Measurements from ENCODE around the gene GPR50. TPM values are rescaled to one million over a fixed set of nuclear protein-coding genes. Genes with fewer than 3 reads are reported as not detected.

Gene GPR50
- total RNA-seq, 2 donors from 2014 or later = not detected

- no peak overlapping the region for H3K27ac ChIP-seq
- no peak for DNase-seq
- no peak for TF ChIP-seq CTCF (IDR thresholded peaks at IDR 0.05)
- intact Hi-C loops (cut with DNase I) = loop anchor here (10.0 kb wide), 1 partner anchor 200 kb away; no protein-coding TSS in a partner anchor
- no peak overlapping the region for H3K9ac ChIP-seq (ENCODE audit: low read depth in 2 of 2, low read length in 2 of 2)
- H3K4me1 ChIP-seq = no peaks in the 10 kb centered on the region
- no peaks in the 10 kb centered on the region for H3K36me3 ChIP-seq
- no peak overlapping the region for H3K4me3 ChIP-seq
- no peaks in the 10 kb centered on the region for H3K9me3 ChIP-seq
- no peaks in the 10 kb centered on the region for H3K27me3 ChIP-seq
Observed at GRCh38 chrX:151155234-151155633, 21.1 kb upstream of the GPR50 start.

GRCh38 chrX:151161690-151162089, 14.7 kb upstream of the GPR50 start:
- Histone ChIP-seq H3K27ac (no peak overlapping the region), H3K36me3 (no peaks in the 10 kb centered on the region), H3K9me3 (no peaks in the 10 kb centered on the region), H3K4me1 (no peaks in the 10 kb centered on the region), H3K4me3 (no peak overlapping the region), H3K9ac (ENCODE audit: low read depth in 2 of 2, low read length in 2 of 2) (no peak overlapping the region), H3K27me3 (no peaks in the 10 kb centered on the region)
- intact Hi-C loops (cut with DNase I) = no loop called here
- TF ChIP-seq CTCF (IDR thresholded peaks at IDR 0.05) = no peak
- no peak for DNase-seq

- no peak overlapping the region for H3K4me3 ChIP-seq
- no peaks in the 10 kb centered on the region for H3K36me3 ChIP-seq
- no peaks in the 10 kb centered on the region for H3K4me1 ChIP-seq
- TF ChIP-seq CTCF (IDR thresholded peaks at IDR 0.05) = no peak
- no peak for DNase-seq
- no peak overlapping the region for H3K27ac ChIP-seq
- H3K27me3 ChIP-seq = no peaks in the 10 kb centered on the region
- intact Hi-C loops (cut with DNase I) = no loop called here
- no peaks in the 10 kb centered on the region for H3K9me3 ChIP-seq
- H3K9ac ChIP-seq (ENCODE audit: low read depth in 2 of 2, low read length in 2 of 2) = no peak overlapping the region
Observed at GRCh38 chrX:151167791-151168345, 8.5 kb upstream of the GPR50 start.

GRCh38 chrX:151169783-151170182, 6.6 kb upstream of the GPR50 start:
- H3K27ac ChIP-seq = no peak overlapping the region
- no peak for TF ChIP-seq CTCF (IDR thresholded peaks at IDR 0.05)
- no peaks in the 10 kb centered on the region for H3K36me3 ChIP-seq
- H3K9ac ChIP-seq (ENCODE audit: low read depth in 2 of 2, low read length in 2 of 2) = no peak overlapping the region
- H3K27me3 ChIP-seq = no peaks in the 10 kb centered on the region
- no peaks in the 10 kb centered on the region for H3K4me1 ChIP-seq
- DNase-seq = no peak
- no peak overlapping the region for H3K4me3 ChIP-seq
- no peaks in the 10 kb centered on the region for H3K9me3 ChIP-seq
- intact Hi-C loops (cut with DNase I) = no loop called here

- no peak for TF ChIP-seq CTCF (IDR thresholded peaks at IDR 0.05)
- Histone ChIP-seq H3K4me3 (no peak overlapping the region), H3K9me3 (no peaks in the 10 kb centered on the region), H3K4me1 (no peaks in the 10 kb centered on the region), H3K27ac (no peak overlapping the region), H3K27me3 (peaks cover 12% of the 10 kb centered on the region), H3K9ac (ENCODE audit: low read depth in 2 of 2, low read length in 2 of 2) (no peak overlapping the region), H3K36me3 (no peaks in the 10 kb centered on the region)
- intact Hi-C loops (cut with DNase I) = no loop called here
- no peak for DNase-seq
Observed at GRCh38 chrX:151174581-151175282, 1.7 kb upstream of the GPR50 start.
